ENCODE data around the gene SDCCAG8.
"Not testable (repeated sequence)": the region's sequence is repeated elsewhere in the genome, so short reads cannot be mapped to it uniquely, and the experiment has no call there.

Gene SDCCAG8

DNA sequence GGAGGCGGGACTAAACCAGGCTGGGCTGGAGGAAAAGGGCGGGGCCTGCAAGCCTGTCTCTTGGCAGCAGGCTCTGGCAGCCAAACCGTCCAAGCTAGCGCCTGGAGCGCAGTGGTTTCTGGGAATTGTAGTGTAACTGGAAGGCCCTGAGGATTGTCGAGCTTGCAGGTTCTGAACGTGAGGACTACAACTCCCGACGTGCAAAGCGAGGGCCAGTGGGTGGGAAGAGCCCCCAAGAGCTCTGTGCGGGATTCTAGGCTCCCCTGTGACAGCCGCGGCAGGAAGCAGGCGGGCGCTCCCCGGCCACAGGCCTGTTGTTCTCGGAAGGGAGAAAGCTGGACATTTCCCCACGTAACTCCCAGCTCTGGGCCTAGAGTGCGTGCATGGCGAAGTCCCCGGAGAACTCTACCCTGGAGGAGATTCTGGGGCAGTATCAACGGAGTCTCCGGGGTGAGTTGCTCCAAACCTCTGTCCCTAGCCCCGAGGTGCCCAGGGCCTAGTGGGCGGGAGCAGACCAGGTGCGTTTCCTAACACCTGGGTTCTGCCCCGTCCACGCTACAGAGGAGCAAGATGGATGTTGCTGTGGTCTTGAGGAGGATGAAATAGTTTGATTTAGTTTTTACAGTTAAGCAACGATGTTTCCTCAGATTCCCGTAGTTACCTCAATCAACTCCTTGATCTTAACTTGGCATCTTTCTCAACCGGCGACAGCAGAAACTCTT is at the start of gene SDCCAG8:
Gene SDCCAG8, plus strand, starts transcription at position 251 of the 722 bp plus-strand sequence. Its CDS starts 133 bp downstream, at position 384.
- DNase-seq (ENCODE audit: low spot score) = peak; percentile 99

- DNase-seq (ENCODE audit: low spot score) = not testable (repeated sequence)
Measured at GRCh38 chr1:243211984-243212383, 43.9 kb upstream of the SDCCAG8 start.

DNA sequence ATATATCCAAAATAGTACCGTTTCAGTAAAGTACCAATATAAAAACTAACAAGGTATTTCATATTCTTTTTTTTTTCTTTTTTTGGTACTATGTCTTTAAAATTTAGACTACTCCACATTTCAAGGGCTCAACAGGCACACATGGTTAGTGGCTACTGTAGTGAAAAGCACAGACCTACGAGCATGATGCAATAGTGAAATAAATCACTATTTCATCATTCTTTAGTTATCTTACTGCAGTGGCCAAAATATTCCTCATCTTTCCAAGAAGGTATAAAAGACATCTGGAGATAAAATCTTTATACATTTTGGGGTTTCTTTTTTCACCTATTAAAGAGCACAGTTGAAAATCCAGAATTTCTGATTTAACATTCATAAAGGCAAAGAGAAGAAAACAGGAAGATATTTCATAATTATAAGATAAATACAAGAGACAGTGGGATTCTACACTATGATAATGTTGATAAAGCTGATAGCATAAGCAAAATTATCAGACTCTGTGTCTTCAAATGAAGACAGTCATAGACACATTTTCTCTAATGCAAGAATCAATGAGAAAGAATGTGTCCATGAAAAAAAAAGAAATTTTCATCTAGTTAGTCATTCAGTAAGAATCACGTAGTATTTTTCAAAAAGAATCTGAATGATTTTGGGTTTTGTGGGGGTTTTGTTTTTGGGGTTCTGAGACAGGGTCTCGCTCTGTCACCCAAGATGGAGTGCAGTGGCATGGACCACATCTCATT is 42.6 kb upstream of the SDCCAG8 start:
- no peak for DNase-seq (ENCODE audit: low spot score)

- DNase-seq (ENCODE audit: low spot score) = not testable (repeated sequence)
Measured at GRCh38 chr1:243215276-243215875, 40.5 kb upstream of the SDCCAG8 start.

- no peak for DNase-seq (ENCODE audit: low spot score)
Measured at GRCh38 chr1:243216741-243217140, 39.1 kb upstream of the SDCCAG8 start.

DNA sequence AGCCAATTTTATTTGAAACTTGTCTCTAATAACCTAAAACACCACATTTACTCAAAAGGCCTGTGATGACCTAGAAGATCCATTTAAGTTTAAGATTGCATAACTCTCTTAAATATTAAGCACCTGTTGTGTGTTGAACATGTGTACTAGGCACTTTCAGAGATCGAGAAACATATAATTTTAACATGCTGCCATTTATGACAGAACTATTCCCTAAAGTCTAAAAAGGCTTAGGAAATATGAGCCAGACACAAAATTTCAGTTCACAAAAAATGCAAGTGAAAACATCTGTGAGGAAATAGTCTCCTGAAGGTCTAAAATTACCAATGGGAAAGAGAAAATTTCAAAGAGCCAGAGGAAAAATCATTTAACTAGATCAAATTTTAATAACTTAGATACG is 38.5 kb upstream of the SDCCAG8 start:
- DNase-seq (ENCODE audit: low spot score) = no peak

- DNase-seq (ENCODE audit: low spot score) = no peak
Measured at GRCh38 chr1:243218059-243218458, 37.8 kb upstream of the SDCCAG8 start.

- DNase-seq (ENCODE audit: low spot score) = no peak
Measured at GRCh38 chr1:243227622-243228021, 28.2 kb upstream of the SDCCAG8 start.

DNA sequence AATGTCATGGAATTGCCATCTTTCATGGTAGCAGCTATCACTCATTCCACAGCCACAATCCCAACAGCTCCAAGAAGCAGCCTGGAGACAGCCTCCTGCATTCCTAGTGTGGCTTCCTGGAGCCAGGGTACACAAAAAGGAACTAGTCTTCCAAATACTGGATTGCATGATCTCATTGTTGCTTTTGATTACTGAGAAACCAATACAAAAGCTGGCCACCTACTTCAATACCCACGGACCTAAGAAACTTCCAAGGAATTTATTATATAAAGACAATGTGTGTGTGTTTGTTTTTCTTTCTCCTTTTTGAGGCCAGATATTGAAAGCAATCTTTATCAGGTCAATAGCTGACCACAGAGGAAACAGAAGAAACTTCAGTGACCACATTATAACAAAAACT is 26.3 kb upstream of the SDCCAG8 start:
- DNase-seq (ENCODE audit: low spot score) = no peak

GRCh38 chr1:243230914-243231313 is 24.9 kb upstream of the SDCCAG8 start:
- DNase-seq (ENCODE audit: low spot score) = no peak

- no peak for DNase-seq (ENCODE audit: low spot score)
Measured at GRCh38 chr1:243233908-243234307, 21.9 kb upstream of the SDCCAG8 start.

GRCh38 chr1:243234978-243235647 is 20.7 kb upstream of the SDCCAG8 start:
- DNase-seq (ENCODE audit: low spot score) = no peak

DNA sequence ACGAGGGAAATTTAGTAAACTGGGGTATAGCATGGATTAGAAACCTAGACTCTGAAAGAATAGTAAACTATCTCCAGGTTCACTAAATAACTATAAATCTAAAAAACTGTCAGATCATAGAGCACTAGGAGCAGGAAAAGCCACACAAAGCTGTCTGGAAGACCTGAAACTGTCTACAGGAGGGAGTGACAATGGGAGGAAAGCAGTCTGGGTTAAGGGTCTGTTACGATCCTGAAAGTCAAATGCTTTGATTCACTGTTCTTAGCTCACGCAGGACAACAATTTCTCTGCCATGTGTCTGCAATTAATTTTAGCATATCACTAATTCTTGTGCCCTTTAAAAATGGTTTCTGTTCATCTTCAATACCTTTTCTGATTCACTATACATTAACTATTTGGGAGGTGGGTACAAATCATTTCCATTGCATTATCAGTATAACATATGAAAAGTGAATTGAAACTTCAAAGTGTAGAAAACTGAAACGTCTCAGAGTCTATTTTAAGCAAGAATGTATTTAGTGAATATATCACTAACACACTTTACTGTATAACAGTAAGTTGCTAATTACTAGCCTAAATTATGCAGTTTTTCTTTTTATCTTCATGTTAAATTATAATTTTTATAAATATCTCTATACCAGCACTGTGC is 19.1 kb upstream of the SDCCAG8 start:
- no peak for DNase-seq (ENCODE audit: low spot score)

GRCh38 chr1:243244432-243244841 is 11.4 kb upstream of the SDCCAG8 start:
- DNase-seq (ENCODE audit: low spot score) = no peak

DNA sequence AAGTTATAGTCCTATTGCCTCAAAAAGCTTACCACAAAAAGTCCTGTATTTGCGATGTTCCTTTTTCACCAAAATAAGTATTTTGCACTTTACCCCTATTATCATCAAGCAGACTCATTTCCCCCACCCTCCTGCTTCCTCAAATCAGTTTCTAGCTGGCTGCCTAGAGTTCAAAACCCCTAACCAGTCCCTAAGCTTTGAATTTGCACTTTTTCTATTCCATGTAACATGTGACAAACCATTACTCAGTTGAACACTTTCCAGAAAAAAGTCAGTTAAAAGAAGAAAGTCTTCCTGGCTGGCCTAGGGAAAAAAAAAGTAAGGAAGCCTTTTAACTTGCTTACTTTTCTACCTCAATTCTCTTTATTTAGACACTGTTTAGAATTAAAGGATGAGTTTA is 8.9 kb upstream of the SDCCAG8 start:
- no peak for DNase-seq (ENCODE audit: low spot score)

DNA sequence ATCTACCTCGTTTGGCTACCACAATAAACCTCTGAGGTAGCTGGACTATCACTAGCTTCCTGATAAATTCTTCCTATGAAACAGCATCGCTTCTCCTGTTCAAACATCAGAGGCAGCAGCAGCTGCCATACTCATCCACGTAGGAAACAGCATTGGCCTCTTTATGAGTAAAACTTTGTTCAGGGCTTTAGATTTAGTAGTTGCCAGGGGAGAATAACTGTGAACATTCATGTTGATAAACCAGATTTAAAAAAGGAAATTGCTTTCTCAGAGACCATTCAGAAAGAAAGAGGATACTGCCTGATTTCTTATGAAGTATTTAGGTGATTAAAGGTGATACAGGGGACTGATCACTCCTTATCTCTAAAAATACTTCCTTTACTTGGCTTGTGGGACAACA is 7.9 kb upstream of the SDCCAG8 start:
- DNase-seq (ENCODE audit: low spot score) = no peak

DNA sequence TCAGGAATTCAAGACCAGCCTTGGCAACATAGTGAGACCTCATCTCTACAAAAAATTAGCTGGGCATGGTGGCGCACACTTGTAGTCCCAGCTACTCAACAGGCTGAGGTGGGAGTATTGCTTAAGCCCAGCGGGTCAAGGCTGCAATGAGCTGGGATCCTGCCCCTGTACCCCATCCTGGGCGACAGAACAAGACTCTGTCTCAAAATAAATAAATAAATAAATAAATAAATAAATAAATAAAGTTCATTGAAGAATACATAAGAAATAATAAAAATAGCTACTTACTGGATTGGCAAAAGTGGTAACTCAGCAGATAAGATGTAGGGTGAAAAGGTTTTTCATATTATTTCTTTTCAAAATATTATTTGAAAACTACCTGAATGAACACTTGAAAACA is 6.6 kb upstream of the SDCCAG8 start:
- no peak for DNase-seq (ENCODE audit: low spot score)

DNA sequence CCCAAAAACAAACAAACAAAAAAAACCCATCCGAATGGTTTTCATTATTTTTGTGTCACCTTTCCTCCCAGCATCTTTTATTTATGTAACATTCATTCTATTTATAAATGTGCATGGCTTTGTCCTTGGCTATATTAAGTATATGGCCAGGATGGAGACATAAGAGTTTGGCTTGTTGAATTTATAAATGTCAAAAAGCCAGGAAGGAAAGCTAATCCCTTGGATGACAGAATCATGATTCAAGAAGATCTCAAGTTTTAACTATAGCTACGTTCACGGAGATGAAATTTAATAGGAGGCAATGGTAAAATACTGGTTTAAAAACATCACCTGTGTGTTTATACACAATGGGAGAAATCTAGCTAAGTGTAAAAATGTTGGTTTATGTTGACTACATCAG is 5.7 kb upstream of the SDCCAG8 start:
- no peak for DNase-seq (ENCODE audit: low spot score)

DNA sequence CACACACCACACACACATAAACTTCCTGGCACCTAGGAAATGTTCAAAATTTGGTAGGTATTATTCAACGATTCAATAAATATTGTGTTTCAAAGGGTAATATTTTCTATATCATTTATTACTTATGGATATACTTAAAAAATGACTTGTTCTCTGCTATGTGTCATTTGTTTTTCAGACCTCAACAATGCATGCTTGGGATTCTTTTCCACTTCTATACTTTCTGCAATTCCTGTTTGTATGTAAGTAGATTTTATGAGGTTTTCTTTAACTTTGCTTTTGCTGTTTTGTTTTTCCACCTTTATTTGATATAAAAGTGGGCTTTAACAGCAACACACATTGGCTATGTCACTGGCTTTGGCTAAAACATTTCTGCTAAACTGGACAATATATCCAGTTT is 4.3 kb upstream of the SDCCAG8 start:
- DNase-seq (ENCODE audit: low spot score) = no peak

- no peak for DNase-seq (ENCODE audit: low spot score)
Measured at GRCh38 chr1:243253211-243253925, 2.5 kb upstream of the SDCCAG8 start.

DNA sequence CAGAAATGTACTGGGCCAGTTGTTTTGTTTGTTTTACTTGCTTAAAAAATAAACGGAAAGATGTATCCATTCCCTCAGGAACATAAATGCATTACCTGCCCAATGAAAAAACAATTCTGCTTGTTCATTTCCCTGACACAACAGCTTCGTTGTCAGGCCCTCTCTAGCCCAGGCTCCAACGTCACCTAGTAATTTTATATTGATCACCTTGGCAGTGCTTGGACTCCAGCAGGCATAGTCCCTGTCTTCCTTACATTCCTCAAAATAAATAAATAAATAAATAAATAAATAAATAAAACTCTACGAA is 2.0 kb upstream of the SDCCAG8 start:
- DNase-seq (ENCODE audit: low spot score) = no peak

All from activated CD4-positive, alpha-beta T cell treated with anti-CD3 and anti-CD28 coated beads, Interleukin-2, Interleukin-4, amounts not matched to agents 100 ng/mL and 50 ng/mL, durations not matched to agents 16 hours and 8 hours (primary cell).